T-helper 22 cell (primary cell): ENCODE data around the gene POTEJ.
"Not testable (repeated sequence)": the region's sequence is repeated elsewhere in the genome, so short reads cannot be mapped to it uniquely, and the experiment has no call there.

Experiments
- DNase-seq: peaks from one replicate; pipeline ENCODE4 v3.0.0-alpha.2; 2020; ENCODE audit warnings: low read depth

POTEJ gene

GRCh38 chr2:130611140-130611539 is at the start of gene POTEJ:
TSS of gene POTEJ (plus strand) at chr2:130611440. CDS start at chr2:130611533, 93 bp downstream.
- not testable (repeated sequence) for DNase-seq

- DNase-seq = not testable (repeated sequence)
Measured at GRCh38 chr2:130566165-130566564, 45.1 kb upstream of the POTEJ start.

GRCh38 chr2:130571929-130572328 is 39.3 kb upstream of the POTEJ start:
- not testable (repeated sequence) for DNase-seq

- not testable (repeated sequence) for DNase-seq
Measured at GRCh38 chr2:130574230-130574629, 37.0 kb upstream of the POTEJ start.

- DNase-seq = not testable (repeated sequence)
Measured at GRCh38 chr2:130576209-130576784, 34.9 kb upstream of the POTEJ start.

GRCh38 chr2:130577559-130577958 is 33.7 kb upstream of the POTEJ start:
- not testable (repeated sequence) for DNase-seq

- not testable (repeated sequence) for DNase-seq
Measured at GRCh38 chr2:130579121-130579520, 32.1 kb upstream of the POTEJ start.

GRCh38 chr2:130581491-130581890 is 29.7 kb upstream of the POTEJ start:
- not testable (repeated sequence) for DNase-seq

GRCh38 chr2:130582970-130583369 is 28.3 kb upstream of the POTEJ start:
- not testable (repeated sequence) for DNase-seq

GRCh38 chr2:130583582-130583981 is 27.7 kb upstream of the POTEJ start:
- DNase-seq = not testable (repeated sequence)

- not testable (repeated sequence) for DNase-seq
Measured at GRCh38 chr2:130584726-130585125, 26.5 kb upstream of the POTEJ start.

GRCh38 chr2:130588688-130589458 is 22.4 kb upstream of the POTEJ start:
- DNase-seq = not testable (repeated sequence)

GRCh38 chr2:130590170-130590841 is 20.9 kb upstream of the POTEJ start:
- not testable (repeated sequence) for DNase-seq

- not testable (repeated sequence) for DNase-seq
Measured at GRCh38 chr2:130590842-130591359, 20.3 kb upstream of the POTEJ start.

- DNase-seq = not testable (repeated sequence)
Measured at GRCh38 chr2:130592791-130593414, 18.3 kb upstream of the POTEJ start.

- DNase-seq = not testable (repeated sequence)
Measured at GRCh38 chr2:130594011-130594410, 17.2 kb upstream of the POTEJ start.

- DNase-seq = not testable (repeated sequence)
Measured at GRCh38 chr2:130596757-130597156, 14.5 kb upstream of the POTEJ start.

- DNase-seq = not testable (repeated sequence)
Measured at GRCh38 chr2:130597994-130598393, 13.2 kb upstream of the POTEJ start.

GRCh38 chr2:130598463-130598862 is 12.8 kb upstream of the POTEJ start:
- not testable (repeated sequence) for DNase-seq

- not testable (repeated sequence) for DNase-seq
Measured at GRCh38 chr2:130599393-130599792, 11.8 kb upstream of the POTEJ start, which contains the start of gene CFC1. TSS of gene CFC1 (minus strand) at chr2:130599575. CDS start at chr2:130599287, 288 bp downstream.

GRCh38 chr2:130599926-130600325 is 11.3 kb upstream of the POTEJ start:
- DNase-seq = not testable (repeated sequence)
